Activated T-helper 1 cell treated with Interleukin-2 at 50 U/mL for 16 hours (primary cell): ENCODE data around the gene CLSTN2.

ENCODE experiments used
- DNase-seq: peaks from one replicate; pipeline ENCODE4 v3.0.0-alpha.2; 2020; ENCODE audit warnings: low read depth

CLSTN2 gene

GRCh38 chr3:140052771-140053702, 118.1 kb downstream of the CLSTN2 start:
- no peak for DNase-seq

- DNase-seq = no peak
These were observed 118.8 kb downstream of the CLSTN2 start for GRCh38 chr3:140053794-140054193.

DNA sequence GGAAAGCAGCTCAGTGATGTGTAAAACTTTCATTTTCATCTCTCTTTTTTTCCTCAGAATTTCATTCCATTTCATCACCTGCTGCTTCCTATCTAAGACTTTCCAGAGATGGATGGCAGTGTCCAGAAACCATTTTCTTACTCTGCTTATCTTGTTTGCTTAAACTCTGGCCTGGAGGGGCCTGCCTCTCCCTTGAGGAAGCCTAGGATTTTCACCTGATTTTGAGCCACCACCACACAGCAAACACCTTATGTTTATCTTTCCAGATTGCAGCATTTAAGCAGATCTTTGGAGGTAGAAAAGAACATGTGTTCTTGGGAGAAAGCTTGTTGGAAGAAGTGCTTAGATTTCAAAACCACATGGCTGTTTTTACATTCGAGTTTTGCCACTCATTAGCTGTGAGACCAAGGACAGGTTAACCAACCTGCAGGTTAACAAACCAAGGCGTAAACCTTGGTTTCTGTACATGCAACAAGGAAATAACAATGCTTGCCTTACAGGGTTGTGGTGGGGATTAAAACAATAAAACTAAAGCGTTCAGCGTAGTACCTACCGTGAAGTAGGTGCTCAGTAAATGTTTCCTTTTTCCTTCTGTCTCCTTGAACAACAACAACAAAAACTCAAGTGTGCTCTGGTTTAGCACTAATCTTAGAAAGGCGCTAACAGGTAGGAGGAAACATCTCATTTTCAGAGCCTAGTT, 120.3 kb downstream of the CLSTN2 start:
- DNase-seq = no peak

GRCh38 chr3:140056047-140056446, 121.1 kb downstream of the CLSTN2 start:
- DNase-seq = no peak

- no peak for DNase-seq
These were observed 126.2 kb downstream of the CLSTN2 start for GRCh38 chr3:140061211-140061610.

GRCh38 chr3:140062461-140062860, 127.5 kb downstream of the CLSTN2 start:
- no peak for DNase-seq

DNA sequence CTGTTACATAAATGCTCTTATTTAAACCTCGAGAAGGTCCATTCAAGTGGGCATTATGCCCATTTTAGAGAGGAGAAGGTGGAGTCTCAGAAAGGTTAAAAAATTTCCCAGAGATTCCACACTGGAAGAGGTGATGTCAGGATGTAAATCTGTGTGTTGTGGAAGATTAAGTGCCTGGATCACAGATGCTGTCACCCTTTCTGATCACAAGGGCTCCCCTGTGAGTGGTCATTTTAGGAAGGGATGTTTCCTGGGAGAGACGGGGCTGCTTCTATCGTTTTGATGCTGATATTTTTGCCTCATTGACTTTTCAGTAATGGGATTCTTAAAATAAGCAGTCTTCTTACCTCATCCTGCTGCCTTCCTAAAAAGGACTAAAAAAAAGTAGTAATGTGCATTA, 132.5 kb downstream of the CLSTN2 start:
- DNase-seq = no peak

DNA sequence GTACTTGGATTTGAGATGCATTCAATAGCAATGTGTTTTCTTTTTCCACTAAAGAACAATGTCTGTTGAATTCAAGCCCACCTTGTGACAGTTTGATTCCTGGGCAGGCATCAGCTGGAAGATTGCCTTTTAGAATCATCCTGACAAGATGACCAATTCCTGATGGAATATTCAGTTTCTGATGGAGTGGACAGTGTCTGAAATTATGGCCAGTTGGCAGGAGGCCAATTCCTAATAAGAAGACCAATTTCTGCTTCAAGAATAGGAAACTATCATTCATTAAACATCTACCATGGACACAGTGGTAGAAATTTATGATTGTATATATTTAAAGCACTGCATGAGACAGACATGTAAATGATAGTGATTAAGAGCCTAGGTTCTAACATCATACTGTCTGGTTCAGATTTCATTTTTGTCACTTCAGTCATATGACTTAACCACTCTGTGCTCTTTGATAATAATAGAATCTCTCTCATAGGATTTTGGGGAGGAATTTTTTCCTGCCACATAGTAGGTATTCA, 133.6 kb downstream of the CLSTN2 start:
- no peak for DNase-seq

- DNase-seq = no peak
These were observed 138.5 kb downstream of the CLSTN2 start for GRCh38 chr3:140073278-140074045.

GRCh38 chr3:140076552-140076951, 141.6 kb downstream of the CLSTN2 start:
- DNase-seq = no peak

DNA sequence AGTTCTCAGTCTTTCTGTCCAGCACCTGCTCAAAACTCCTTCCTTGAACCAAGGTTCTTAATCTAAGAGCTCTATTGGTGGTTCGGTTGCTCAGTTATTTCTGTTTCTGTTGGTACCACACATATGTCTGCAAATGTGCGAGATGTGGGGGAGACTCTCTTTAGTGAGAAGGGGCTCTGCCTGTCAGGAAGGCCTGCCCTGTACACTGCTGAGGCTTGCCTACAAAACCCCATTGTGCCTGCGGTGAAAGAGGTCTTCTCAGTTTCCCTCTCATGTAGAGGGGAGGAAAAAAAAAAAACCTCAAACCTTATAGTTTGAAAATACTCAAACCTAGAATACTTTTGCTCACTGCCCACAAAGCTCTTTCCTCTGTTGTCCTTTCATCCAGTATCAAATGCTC, 142.4 kb downstream of the CLSTN2 start:
- no peak for DNase-seq

DNA sequence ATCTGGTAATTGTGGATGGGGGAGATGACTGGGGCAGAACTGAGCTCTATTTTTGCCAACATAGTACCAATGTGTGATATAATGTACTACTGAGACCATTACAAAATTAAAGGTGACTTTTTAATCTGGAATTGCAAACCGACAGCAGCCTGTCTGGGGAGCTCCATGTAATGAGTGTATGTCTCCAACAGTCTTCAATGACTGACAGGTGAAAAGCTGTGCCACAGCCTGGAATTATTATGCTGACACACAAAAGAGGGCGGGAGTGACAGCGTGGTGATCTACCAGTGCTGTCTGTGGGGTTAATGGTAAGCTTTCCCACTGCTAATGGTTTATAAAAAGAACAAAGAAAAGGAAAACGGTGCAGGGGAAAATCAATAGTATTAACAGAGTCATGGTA, 143.4 kb downstream of the CLSTN2 start:
- no peak for DNase-seq

GRCh38 chr3:140078940-140079339, 144.0 kb downstream of the CLSTN2 start:
- DNase-seq = no peak

GRCh38 chr3:140081887-140082286, 146.9 kb downstream of the CLSTN2 start:
- DNase-seq = no peak

DNA sequence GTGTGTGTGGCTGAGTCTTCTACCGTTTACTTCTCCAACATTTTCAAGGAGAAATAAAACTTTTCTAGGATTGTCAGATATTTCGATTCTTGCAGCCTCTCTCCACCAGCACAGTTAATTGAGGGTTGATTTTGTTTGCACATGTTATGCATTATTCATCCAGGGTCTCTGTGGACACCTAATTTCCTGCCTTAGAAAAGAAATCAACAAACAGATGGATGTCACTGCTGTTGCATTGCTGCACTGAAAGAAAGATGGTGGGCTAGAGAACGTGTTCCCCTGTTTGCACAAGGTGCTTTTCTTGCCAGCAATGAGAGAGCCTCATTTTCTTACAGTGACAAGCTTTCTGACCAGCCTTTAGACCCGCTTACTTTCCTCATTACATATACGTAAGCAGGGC, 150.0 kb downstream of the CLSTN2 start:
- no peak for DNase-seq

GRCh38 chr3:140086642-140087041, 151.7 kb downstream of the CLSTN2 start:
- DNase-seq = no peak

- DNase-seq = no peak
These were observed 153.1 kb downstream of the CLSTN2 start for GRCh38 chr3:140088058-140088457.

DNA sequence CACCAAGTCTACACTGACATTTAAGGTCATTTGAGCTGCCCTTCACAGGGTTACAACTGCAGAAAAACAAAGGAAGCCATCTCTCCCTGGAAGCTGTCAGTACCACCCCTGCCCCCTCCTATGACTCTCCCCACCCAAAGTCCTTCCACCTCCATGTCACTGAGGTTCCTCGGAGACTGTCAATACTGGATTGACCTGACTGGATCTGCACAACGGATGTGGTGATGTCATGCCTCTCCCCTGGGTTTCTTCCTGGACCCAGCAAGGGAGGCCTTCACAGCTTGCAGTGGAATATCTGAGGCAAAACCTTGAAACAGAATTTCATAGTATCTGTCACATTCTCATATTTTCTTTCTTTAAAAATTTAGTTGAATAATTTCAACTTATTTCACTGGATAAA, 153.5 kb downstream of the CLSTN2 start:
- DNase-seq = no peak

DNA sequence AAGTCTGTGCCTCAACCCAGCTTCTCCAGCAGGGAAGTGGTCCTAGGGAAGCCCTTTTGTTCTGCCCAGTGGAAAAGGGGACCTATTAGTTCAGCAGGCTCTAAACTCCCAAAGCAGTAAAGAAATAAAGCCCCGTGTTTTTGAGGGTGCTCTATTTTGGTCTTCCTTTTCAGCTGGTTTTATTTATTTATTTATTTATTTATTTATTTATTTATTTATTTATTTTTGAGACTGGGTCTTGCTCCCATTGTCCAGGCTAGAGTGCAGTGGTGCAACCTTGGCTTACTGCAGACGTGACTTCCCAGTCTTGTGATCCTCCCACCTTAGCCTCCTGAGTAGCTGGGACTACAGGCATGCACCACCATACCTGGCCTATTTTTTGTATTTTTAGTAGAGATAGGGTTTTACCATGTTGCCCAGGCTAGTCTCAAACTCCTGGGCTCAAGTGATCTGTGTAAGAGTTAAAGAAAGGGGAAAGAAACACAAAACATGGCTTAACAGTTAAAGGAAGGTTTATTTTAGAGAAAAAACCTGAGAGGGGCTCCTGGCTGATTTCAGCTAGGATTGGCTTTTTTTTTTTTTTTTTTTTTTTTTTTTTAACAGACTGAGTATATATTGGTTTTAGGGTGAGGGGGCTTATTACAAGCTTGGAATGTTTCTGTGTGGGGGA, 154.6 kb downstream of the CLSTN2 start:
- no peak for DNase-seq

DNA sequence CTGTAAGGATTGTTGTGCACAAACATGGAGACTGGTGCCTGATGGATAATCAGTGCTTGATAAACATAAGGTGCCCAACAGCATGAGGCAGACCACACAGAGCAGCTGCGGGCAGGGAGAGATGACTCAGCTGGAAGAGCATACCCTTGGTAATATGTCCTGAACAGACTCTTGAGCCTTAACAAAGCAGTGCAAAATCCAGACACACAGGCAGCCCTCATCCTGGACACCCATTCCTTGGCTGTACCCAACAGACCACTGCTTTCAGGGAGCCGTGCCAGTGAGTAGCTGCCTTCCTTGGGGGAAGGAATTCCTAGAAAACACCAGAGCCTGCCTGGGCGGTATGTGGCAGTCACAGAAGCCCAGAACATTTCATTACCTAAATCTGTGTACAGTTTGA, 156.2 kb downstream of the CLSTN2 start:
- DNase-seq = no peak

DNA sequence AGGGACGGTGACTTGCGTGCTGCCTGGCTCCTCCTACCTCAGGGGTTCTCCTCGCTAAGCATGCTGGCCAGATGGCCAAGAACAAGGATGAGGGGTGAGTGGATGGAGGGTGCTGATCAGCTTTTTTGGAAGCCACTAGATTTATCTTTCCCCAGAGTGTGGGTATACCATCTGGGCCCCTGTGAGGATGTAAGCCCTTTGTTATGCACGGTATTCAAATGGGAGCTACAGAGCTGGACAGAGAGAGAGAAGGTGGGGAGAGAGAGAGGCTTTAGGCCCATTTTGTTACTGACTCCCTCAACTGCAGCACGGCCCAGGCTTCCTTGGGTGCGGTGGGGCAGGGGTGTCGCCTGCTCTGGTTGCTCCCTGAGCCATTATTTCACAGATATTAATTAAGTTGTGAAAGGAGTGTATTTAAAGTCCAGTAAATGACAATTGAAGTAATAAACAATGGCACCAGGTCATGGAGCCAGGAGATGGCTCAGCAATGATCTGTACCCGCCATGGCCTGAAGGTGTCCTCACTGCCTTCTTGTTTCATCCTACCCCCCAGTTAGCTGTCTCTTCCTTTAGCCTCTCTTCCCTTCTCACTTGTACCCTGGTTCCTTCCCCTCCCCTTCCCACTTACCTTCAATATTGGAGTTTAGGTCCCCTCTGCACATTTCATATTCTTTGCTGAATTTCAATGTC, 158.0 kb downstream of the CLSTN2 start:
- no peak for DNase-seq
